ENCODE measurements around the gene LBH. TPM values are rescaled to one million over a fixed set of nuclear protein-coding genes. Genes with fewer than 3 reads are reported as not detected.

LBH gene
- total RNA-seq, 6 experiments from 2014 or later: 24.4 to 99.2 (median 92.8) TPM

DNA sequence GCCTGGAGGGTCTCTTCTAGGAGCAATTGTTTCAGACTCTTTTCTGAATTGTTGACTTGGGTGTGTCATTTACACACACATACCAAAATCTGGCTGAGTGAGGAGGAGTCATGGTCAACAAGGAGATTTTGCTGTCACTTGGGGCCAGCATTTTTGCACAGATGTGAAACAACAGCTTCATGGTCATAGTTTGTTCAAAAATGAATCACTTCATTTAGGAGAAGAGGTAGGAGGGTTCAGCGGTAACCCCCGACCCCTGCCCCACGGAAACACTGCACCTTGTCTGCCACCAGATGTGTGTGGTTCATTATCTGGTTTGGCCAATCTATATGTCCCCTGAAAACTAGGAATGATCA, 42.2 kb downstream of the LBH start:
- H3K9me3 Mint-ChIP-seq: no peaks in the 10 kb centered on the region; the same call in 1 of the 2 replicates
- H3K27ac Mint-ChIP-seq: peak overlapping the region; percentile 76
- no peaks in the 10 kb centered on the region for H3K36me3 Mint-ChIP-seq (ENCODE audit: low read depth)
- TF ChIP-seq, protein P1, sequence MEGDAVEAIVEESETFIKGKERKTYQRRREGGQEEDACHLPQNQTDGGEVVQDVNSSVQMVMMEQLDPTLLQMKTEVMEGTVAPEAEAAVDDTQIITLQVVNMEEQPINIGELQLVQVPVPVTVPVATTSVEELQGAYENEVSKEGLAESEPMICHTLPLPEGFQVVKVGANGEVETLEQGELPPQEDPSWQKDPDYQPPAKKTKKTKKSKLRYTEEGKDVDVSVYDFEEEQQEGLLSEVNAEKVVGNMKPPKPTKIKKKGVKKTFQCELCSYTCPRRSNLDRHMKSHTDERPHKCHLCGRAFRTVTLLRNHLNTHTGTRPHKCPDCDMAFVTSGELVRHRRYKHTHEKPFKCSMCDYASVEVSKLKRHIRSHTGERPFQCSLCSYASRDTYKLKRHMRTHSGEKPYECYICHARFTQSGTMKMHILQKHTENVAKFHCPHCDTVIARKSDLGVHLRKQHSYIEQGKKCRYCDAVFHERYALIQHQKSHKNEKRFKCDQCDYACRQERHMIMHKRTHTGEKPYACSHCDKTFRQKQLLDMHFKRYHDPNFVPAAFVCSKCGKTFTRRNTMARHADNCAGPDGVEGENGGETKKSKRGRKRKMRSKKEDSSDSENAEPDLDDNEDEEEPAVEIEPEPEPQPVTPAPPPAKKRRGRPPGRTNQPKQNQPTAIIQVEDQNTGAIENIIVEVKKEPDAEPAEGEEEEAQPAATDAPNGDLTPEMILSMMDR (IDR thresholded peaks at IDR 0.05): no peak
- peaks cover 48% of the 10 kb centered on the region for H3K4me1 Mint-ChIP-seq (ENCODE audit: low read depth)
- DNase-seq: no peak
- H3K27me3 Mint-ChIP-seq (ENCODE audit: insufficient read depth): no peaks in the 10 kb centered on the region; the same call in none of the 2 replicates
- H3K4me3 Mint-ChIP-seq: peak overlapping the region; percentile 54

GRCh38 chr2:30275256-30275655, 43.9 kb downstream of the LBH start:
- Mint-ChIP-seq H3K36me3 (ENCODE audit: low read depth) (no peaks in the 10 kb centered on the region), H3K9me3 (no peaks in the 10 kb centered on the region; the same call in 1 of the 2 replicates), H3K4me3 (no peak overlapping the region; the same call in 1 of the 2 replicates), H3K27me3 (ENCODE audit: insufficient read depth) (peaks cover 2% of the 10 kb centered on the region), H3K4me1 (ENCODE audit: low read depth) (peaks cover 53% of the 10 kb centered on the region), H3K27ac (no peak overlapping the region)
- TF ChIP-seq, protein P1 (IDR thresholded peaks at IDR 0.05): no peak
- DNase-seq: no peak

- H3K27ac Mint-ChIP-seq: no peak overlapping the region
- no peak for DNase-seq
- H3K36me3 Mint-ChIP-seq (ENCODE audit: low read depth): no peaks in the 10 kb centered on the region
- H3K9me3 Mint-ChIP-seq: no peaks in the 10 kb centered on the region; the same call in 1 of the 2 replicates
- TF ChIP-seq, protein P1 (IDR thresholded peaks at IDR 0.05): no peak
- H3K27me3 Mint-ChIP-seq (ENCODE audit: insufficient read depth): peaks cover 4% of the 10 kb centered on the region
- no peak overlapping the region for H3K4me3 Mint-ChIP-seq
- peaks cover 64% of the 10 kb centered on the region for H3K4me1 Mint-ChIP-seq (ENCODE audit: low read depth)
Measured at GRCh38 chr2:30276455-30276911, 45.1 kb downstream of the LBH start.

DNA sequence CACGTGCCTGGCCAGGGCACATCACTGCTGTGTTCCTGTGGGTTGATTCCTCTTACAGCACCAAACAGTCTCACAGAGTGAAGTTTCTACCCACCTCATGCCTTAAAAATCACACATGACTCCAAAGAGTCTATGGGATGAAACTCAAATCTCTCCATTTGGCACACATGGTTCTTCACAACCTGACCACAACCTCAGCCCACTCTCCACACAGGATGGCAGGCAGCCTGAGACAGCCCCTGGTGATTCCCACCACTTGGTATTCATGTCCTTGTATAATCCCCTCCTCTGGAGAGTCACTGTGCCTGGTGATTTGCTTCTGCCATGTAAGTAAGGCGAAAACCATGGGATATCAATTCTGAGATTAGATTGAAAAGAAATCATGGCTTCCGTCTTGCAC, 46.2 kb downstream of the LBH start:
- H3K27me3 Mint-ChIP-seq (ENCODE audit: insufficient read depth): peaks cover 4% of the 10 kb centered on the region
- TF ChIP-seq, protein P1 (IDR thresholded peaks at IDR 0.05): no peak
- no peaks in the 10 kb centered on the region; the same call in 1 of the 2 replicates for H3K9me3 Mint-ChIP-seq
- H3K4me3 Mint-ChIP-seq: no peak overlapping the region
- peaks cover 61% of the 10 kb centered on the region for H3K4me1 Mint-ChIP-seq (ENCODE audit: low read depth)
- H3K27ac Mint-ChIP-seq: no peak overlapping the region
- no peaks in the 10 kb centered on the region for H3K36me3 Mint-ChIP-seq (ENCODE audit: low read depth)
- no peak for DNase-seq

GRCh38 chr2:30278419-30278818, 47.1 kb downstream of the LBH start:
- peaks cover 4% of the 10 kb centered on the region for H3K27me3 Mint-ChIP-seq (ENCODE audit: insufficient read depth)
- TF ChIP-seq, protein P1 (IDR thresholded peaks at IDR 0.05): no peak

More at GRCh38 chr2:30278419-30278818, 47.1 kb downstream of the LBH start:
- H3K4me3 Mint-ChIP-seq: no peak overlapping the region
- no peak for DNase-seq
- H3K4me1 Mint-ChIP-seq (ENCODE audit: low read depth): peaks cover 52% of the 10 kb centered on the region
- H3K36me3 Mint-ChIP-seq (ENCODE audit: low read depth): no peaks in the 10 kb centered on the region
- no peak overlapping the region for H3K27ac Mint-ChIP-seq
- no peaks in the 10 kb centered on the region; the same call in 1 of the 2 replicates for H3K9me3 Mint-ChIP-seq
